K562 (cell line): ENCODE results near the gene ADD2. TPM values are rescaled to one million over a fixed set of nuclear protein-coding genes. Genes with fewer than 3 reads are reported as not detected.

ENCODE experiments used
- ATAC-seq: fragments of 200-7000 bp; cut with Tn5 transposase; 3 replicates; pipeline ENCODE4 v1.9.1; 2020; ENCODE audit warnings: moderate library complexity
- BruUV-seq: library from RNA; stranded (reverse); fragments of 400-500 nt; replicated peaks from 2 replicates; lab custom pipeline; 2021; lab: Mats Ljungman, UMichigan
- CTCF ChIA-PET: fragments of 300-600 bp; formaldehyde crosslinking; extraction: SDS; loops from one replicate; lab custom pipeline; 2021; ENCODE audit warnings: low intra/inter-chr PET ratio; lab: Yijun Ruan, JAX
- POLR2A ChIA-PET: fragments of 300-600, 350-650 bp; sonication (Branson Sonifier 250); formaldehyde crosslinking; extraction: SDS; loops from one replicate; lab custom pipeline; 2021; ENCODE audit warnings: antibody characterized with exemption, inconsistent platforms; lab: Yijun Ruan, JAX
- DNase-seq, 4 experiments: peaks; one replicate each; pipeline versions ENCODE4 v3.0.0 to v3.0.0-alpha.2; 2011 to 2018; ENCODE audit warnings: low spot score in 3 of 4, mixed read lengths in 3 of 4; ENCODE audit errors: extremely low read depth in 1 of 4
- FAIRE-seq: peaks from 2 replicates; lab custom pipeline; 2011; peaks lifted over from hg19 to GRCh38; lab: Jason Lieb, UNC
- H2AFZ ChIP-seq: 2 replicates; pipeline ENCODE4 v1.6.0; 2011; ENCODE audit warnings: low read depth, low read length, control low read depth, inconsistent platforms
- H3K27ac ChIP-seq: fragments of 200-600 bp; 3 replicates; pipeline ENCODE4 v1.8.0; 2011; ENCODE audit warnings: low read depth, mild to moderate bottlenecking, control low read depth, inconsistent platforms, low read length, moderate library complexity, mixed read lengths; ENCODE audit errors: extremely low read depth
- H3K27me3 ChIP-seq, 2 experiments: fragments of 300-600 bp in 1 of 2; 2 replicates in 1 of 2; 3 replicates in 1 of 2; pipeline versions ENCODE4 v1.6.0 to v1.8.0; 2011; ENCODE audit warnings: inconsistent platforms in 2 of 2, low read length in 2 of 2, mild to moderate bottlenecking in 1 of 2, mixed read lengths in 1 of 2, moderate library complexity in 1 of 2; ENCODE audit not compliant: control insufficient read depth in 2 of 2, insufficient read depth in 2 of 2
- H3K36me3 ChIP-seq: fragments of 300-600 bp; 3 replicates; pipeline ENCODE4 v1.8.0; 2011; ENCODE audit warnings: mild to moderate bottlenecking, low read length, inconsistent platforms; ENCODE audit not compliant: control insufficient read depth, insufficient read depth
- H3K4me1 ChIP-seq, 2 experiments: fragments of 200-600 bp in 1 of 2; replicated peaks in 1 of 2; 2 replicates in 1 of 2; 3 replicates in 1 of 2; pipeline versions ENCODE4 v1.5.1 to v1.8.0; 2011; ENCODE audit warnings: inconsistent platforms in 2 of 2, low read length in 2 of 2, mild to moderate bottlenecking in 1 of 2, mixed read lengths in 1 of 2, moderate library complexity in 1 of 2; ENCODE audit not compliant: control insufficient read depth in 2 of 2, insufficient read depth in 2 of 2
- H3K4me2 ChIP-seq: 2 replicates; pipeline ENCODE4 v1.6.1; 2011; ENCODE audit warnings: low read length, control low read depth, inconsistent platforms, mixed read lengths; ENCODE audit not compliant: insufficient read depth
- H3K4me3 ChIP-seq: fragments of 200-600 bp; sonication (generic), shearing (Covaris generic); 2 replicates; pipeline ENCODE4 v1.5.1; 2016; ENCODE audit warnings: control low read depth, inconsistent platforms
- H3K79me2 ChIP-seq: fragments of 200-600 bp; 3 replicates; pipeline ENCODE4 v1.8.0; 2011; ENCODE audit warnings: low read length, inconsistent platforms; ENCODE audit not compliant: control insufficient read depth, insufficient read depth
- H3K9ac ChIP-seq, 2 experiments: 2 replicates each; pipeline versions ENCODE4 v1.6.0 to v1.6.1; 2011; ENCODE audit warnings: low read depth in 2 of 2, low read length in 2 of 2, control low read depth in 1 of 2, inconsistent platforms in 1 of 2, mild to moderate bottlenecking in 1 of 2, mixed read lengths in 1 of 2; ENCODE audit not compliant: insufficient read depth in 1 of 2
- H3K9me1 ChIP-seq: one replicate; pipeline ENCODE4 v1.6.0; 2011; ENCODE audit warnings: inconsistent platforms, mild to moderate bottlenecking, low read length, moderate library complexity; ENCODE audit not compliant: control insufficient read depth, insufficient read depth
- H3K9me3 ChIP-seq: replicated peaks from 2 replicates; pipeline ENCODE4 v1.5.1; 2011; ENCODE audit warnings: low read depth, low read length, inconsistent platforms; ENCODE audit not compliant: control insufficient read depth, insufficient read depth
- H4K20me1 ChIP-seq: replicated peaks from 2 replicates; pipeline ENCODE4 v1.6.1; 2011; ENCODE audit warnings: low read length, inconsistent platforms, mixed read lengths; ENCODE audit not compliant: control insufficient read depth, insufficient read depth
- ADNP ChIP-seq: fragments of 200-800 bp; sonication (Bioruptor generic); IDR thresholded peaks from 2 replicates; pipeline ENCODE4 v1.6.1; 2016; ENCODE audit warnings: missing genetic modification characterization, missing compliant biosample characterization
- ARHGAP35 ChIP-seq: fragments of 450-650 bp; IDR thresholded peaks from 2 replicates; pipeline ENCODE4 v1.6.1; 2018; ENCODE audit not compliant: partially characterized antibody
- CCAR2 ChIP-seq: fragments of 200-400 bp; formaldehyde crosslinking; IDR thresholded peaks from 2 replicates; pipeline ENCODE4 v1.6.1; 2017; ENCODE audit warnings: mild to moderate bottlenecking, low read depth, low read length
- CREB1 ChIP-seq, 2 experiments: sonication (generic) in 1 of 2; formaldehyde crosslinking in 1 of 2; IDR thresholded peaks; 2 replicates each; pipeline versions ENCODE4 v1.6.1 to v1.8.0; 2012 to 2022; ENCODE audit warnings: inconsistent platforms in 1 of 2, mild to moderate bottlenecking in 1 of 2, missing genetic modification reagents in 1 of 2, moderate library complexity in 1 of 2
- HMG20B ChIP-seq: fragments of 250-450 bp; sonication (Bioruptor Pico); IDR thresholded peaks from 2 replicates; pipeline ENCODE4 v1.5.0; 2021; ENCODE audit warnings: mild to moderate bottlenecking
- RBM15 ChIP-seq: fragments of 200-400 bp; formaldehyde crosslinking; IDR thresholded peaks from 2 replicates; pipeline ENCODE4 v1.6.1; 2018; ENCODE audit warnings: mild to moderate bottlenecking, low read length, moderate library complexity; ENCODE audit not compliant: insufficient read depth
- RBM39 ChIP-seq: fragments of 200-400 bp; formaldehyde crosslinking; optimal IDR thresholded peaks from 2 replicates; pipeline ENCODE3; 2018; ENCODE audit warnings: low read depth, low read length
- STAT5B ChIP-seq: fragments of 250-450 bp; sonication (Bioruptor Pico); IDR thresholded peaks from 2 replicates; pipeline ENCODE4 v1.8.0; 2021; ENCODE audit warnings: mild to moderate bottlenecking, inconsistent platforms
- ZSCAN32 ChIP-seq: fragments of 450-650 bp; formaldehyde crosslinking; IDR thresholded peaks from 2 replicates; pipeline ENCODE4 v1.4.0; 2020; ENCODE audit warnings: mild to moderate bottlenecking, moderate library complexity
- WGBS: fragments of 100-300 bp; shearing (Covaris generic); methylation state at CpG from one replicate; pipeline ENCODE4 v1.1.6; 2016; ENCODE audit warnings: low coverage, mixed read lengths; ENCODE audit not compliant: insufficient coverage; ENCODE audit errors: missing lambda C conversion rate; 5-methylcytosine and 5-hydroxymethylcytosine counted together
- in situ Hi-C: fragments of 300-500 bp; cut with MboI; formaldehyde crosslinking; loops from 4 replicates; pipeline ENCODE4 v1.15.0; 2018; ENCODE audit warnings: inconsistent platforms, mixed read lengths
- intact Hi-C: fragments of 100-400 bp; cut with micrococcal nuclease; formaldehyde crosslinking; loops from 2 replicates; pipeline ENCODE4 v1.14.2; 2022
- polyA plus RNA-seq, 8 experiments: library from polyadenylated mRNA; depleted of rRNA in 4 of 8; stranded (reverse) in 5 of 8; unstranded in 3 of 8; fragments of >200 nt; fragmentation: Nextera tagmentation in 2 of 8; fragmentation: Illumina TruSeq in 1 of 8; extraction: Ambion mirVana in 2 of 8; extraction: Trizol in 1 of 8; gene quantifications; 2 replicates each; pipeline versions ENCODE4 v1.2.1 to v1.2.3, GENCODE V29; 2011 to 2014; ENCODE audit warnings: inconsistent platforms in 1 of 8, missing spikeins in 1 of 8
- total RNA-seq, 7 experiments: library from RNA; depleted of rRNA in 6 of 7; stranded (reverse); fragments of >200 nt in 6 of 7; fragmentation: Illumina TruSeq in 2 of 7; extraction: Trizol in 2 of 7; gene quantifications; 2 replicates each; pipeline versions ENCODE4 v1.2.1 to v1.2.3, GENCODE V29; 2011 to 2021; ENCODE audit warnings: low replicate concordance in 1 of 7
- TF ChIP-seq, protein P1 (sequence below): fragments of 250-450 bp; sonication (Bioruptor Pico); IDR thresholded peaks from 2 replicates; pipeline ENCODE4 v1.8.0; 2022; ENCODE audit warnings: inconsistent platforms, mild to moderate bottlenecking, moderate library complexity, borderline replicate concordance
- TF ChIP-seq, protein P2 (sequence below): sonication (generic); formaldehyde crosslinking; IDR thresholded peaks from 2 replicates; pipeline ENCODE4 v1.9.0; 2022; ENCODE audit warnings: mild to moderate bottlenecking, missing genetic modification reagents
- TF ChIP-seq, protein P3 (sequence below): fragments of 200-800 bp; sonication (Bioruptor generic); IDR thresholded peaks from 2 replicates; pipeline ENCODE4 v1.6.1; 2017; ENCODE audit warnings: missing genetic modification characterization, missing compliant biosample characterization
- TF ChIP-seq, protein P4 (sequence below): fragments of 450-650 bp; formaldehyde crosslinking; conservative IDR thresholded peaks from 2 replicates; pipeline ENCODE4 v1.4.0; 2022; ENCODE audit warnings: mild to moderate bottlenecking, missing genetic modification characterization

Gene ADD2
- total and polyA plus RNA-seq, 9 of the 15 experiments (the other 6 are each of a cell fraction or from before 2014, with no cell fraction given) = 3.5 to 63.0 (median 36.2) TPM

DNA sequence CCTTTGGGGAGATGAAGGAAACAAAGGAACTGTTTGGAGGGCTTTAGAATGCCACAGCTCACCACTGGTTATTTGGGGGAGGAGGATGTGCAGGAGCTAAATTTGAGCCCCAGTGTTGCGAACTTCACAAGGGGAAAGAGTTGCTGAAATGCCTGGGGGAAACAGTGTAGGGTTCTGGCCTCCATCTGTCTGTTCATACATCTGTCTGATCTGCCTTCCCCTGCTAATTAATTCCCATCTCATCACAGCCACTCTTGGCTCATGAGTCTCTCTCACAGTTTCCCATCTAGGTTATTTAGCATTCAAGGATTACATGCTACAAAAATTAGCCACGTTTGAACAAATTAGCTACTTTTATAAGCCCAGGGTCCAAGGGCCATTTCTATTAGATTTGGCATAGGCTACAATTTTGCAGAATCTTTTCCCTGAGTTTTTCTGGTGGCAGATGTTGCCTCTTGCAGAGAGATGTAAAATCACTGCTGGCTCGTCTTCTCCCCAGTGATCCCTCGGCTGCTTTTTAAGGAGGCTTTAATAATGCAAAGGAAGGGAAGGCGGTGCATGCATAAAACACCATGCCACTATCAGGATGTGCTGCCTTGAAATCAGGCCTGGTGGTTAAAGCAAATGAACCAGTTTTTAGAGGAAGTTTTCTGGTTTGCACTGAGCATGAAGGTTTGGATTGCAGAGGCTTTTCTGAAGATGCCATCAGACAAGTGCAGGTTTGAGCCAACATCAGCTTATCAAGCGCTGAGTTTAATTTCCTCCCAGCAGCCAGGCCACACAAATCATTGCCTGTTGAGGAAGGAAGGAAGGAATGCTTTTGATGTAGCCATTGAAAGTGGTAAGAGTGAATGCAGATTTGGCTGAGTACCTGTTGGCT, 35.0 kb downstream of the ADD2 start:
- Histone ChIP-seq H3K79me2 (0 out of 3 replicates have a peak, but pooled peaks cover 4% of the 10 kb centered on the region), H3K4me2 (no peak overlapping the region), H3K27me3 (no peaks in the 10 kb centered on the region), H3K9ac (no peak overlapping the region), H2AFZ (no peak overlapping the region), H3K27ac (no peak overlapping the region), H3K9me1 (no peaks in the 10 kb centered on the region), H3K36me3 (no peaks in the 10 kb centered on the region), H4K20me1 (no peaks in the 10 kb centered on the region), H3K4me3 (no peak overlapping the region), H3K9me3 (no peaks in the 10 kb centered on the region), H3K4me1 (peaks cover 3 to 7% of the 10 kb centered on the region in 2 experiments; a peak in 4 of 5 replicates)
- FAIRE-seq (peak; percentile 32), ATAC-seq (no peak), DNase-seq (no peak)
- intact Hi-C loops (no loop called here), in situ Hi-C loops (no loop called here)
- BruUV-seq = no TSS peak
- 54% methylated on average over 5 of the region's 6 CpGs for WGBS
- ChIA-PET CTCF (no interaction called here), POLR2A (interaction anchor here (0.6 to 1.5 kb wide), 5 partner anchors 8 to 455 kb away, joined by 3 to 4 read pairs (median 3); no protein-coding TSS in a partner anchor)
- TF ChIP-seq RBM39 (no peak), CCAR2 (no peak), RBM15 (no peak), ZSCAN32 (CRISPR knock-in tag) (no peak), HMG20B (CRISPR knock-in tag) (no peak), ADNP (tag) (no peak), ARHGAP35 (no peak), CREB1 (IDR thresholded peaks at IDR 0.05) (no peak), CREB1 (CRISPR knock-in tag; IDR thresholded peaks at IDR 0.05) (no peak), STAT5B (CRISPR knock-in tag) (no peak)
- TF ChIP-seq, protein P1, sequence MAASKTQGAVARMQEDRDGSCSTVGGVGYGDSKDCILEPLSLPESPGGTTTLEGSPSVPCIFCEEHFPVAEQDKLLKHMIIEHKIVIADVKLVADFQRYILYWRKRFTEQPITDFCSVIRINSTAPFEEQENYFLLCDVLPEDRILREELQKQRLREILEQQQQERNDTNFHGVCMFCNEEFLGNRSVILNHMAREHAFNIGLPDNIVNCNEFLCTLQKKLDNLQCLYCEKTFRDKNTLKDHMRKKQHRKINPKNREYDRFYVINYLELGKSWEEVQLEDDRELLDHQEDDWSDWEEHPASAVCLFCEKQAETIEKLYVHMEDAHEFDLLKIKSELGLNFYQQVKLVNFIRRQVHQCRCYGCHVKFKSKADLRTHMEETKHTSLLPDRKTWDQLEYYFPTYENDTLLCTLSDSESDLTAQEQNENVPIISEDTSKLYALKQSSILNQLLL (CRISPR knock-in tag) = no peak
- TF ChIP-seq, protein P2, sequence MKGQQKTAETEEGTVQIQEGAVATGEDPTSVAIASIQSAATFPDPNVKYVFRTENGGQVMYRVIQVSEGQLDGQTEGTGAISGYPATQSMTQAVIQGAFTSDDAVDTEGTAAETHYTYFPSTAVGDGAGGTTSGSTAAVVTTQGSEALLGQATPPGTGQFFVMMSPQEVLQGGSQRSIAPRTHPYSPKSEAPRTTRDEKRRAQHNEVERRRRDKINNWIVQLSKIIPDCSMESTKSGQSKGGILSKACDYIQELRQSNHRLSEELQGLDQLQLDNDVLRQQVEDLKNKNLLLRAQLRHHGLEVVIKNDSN (CRISPR knock-in tag) = no peak
- TF ChIP-seq, protein P3, sequence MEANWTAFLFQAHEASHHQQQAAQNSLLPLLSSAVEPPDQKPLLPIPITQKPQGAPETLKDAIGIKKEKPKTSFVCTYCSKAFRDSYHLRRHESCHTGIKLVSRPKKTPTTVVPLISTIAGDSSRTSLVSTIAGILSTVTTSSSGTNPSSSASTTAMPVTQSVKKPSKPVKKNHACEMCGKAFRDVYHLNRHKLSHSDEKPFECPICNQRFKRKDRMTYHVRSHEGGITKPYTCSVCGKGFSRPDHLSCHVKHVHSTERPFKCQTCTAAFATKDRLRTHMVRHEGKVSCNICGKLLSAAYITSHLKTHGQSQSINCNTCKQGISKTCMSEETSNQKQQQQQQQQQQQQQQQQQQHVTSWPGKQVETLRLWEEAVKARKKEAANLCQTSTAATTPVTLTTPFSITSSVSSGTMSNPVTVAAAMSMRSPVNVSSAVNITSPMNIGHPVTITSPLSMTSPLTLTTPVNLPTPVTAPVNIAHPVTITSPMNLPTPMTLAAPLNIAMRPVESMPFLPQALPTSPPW (CRISPR knock-in tag) = no peak
- TF ChIP-seq, protein P4, sequence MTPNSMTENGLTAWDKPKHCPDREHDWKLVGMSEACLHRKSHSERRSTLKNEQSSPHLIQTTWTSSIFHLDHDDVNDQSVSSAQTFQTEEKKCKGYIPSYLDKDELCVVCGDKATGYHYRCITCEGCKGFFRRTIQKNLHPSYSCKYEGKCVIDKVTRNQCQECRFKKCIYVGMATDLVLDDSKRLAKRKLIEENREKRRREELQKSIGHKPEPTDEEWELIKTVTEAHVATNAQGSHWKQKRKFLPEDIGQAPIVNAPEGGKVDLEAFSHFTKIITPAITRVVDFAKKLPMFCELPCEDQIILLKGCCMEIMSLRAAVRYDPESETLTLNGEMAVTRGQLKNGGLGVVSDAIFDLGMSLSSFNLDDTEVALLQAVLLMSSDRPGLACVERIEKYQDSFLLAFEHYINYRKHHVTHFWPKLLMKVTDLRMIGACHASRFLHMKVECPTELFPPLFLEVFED (CRISPR knock-in tag) = no peak
